Lung microvascular endothelial cell (primary cell): Measurements from ENCODE around the gene SMG9. TPM values are rescaled to one million over a fixed set of nuclear protein-coding genes. Genes with fewer than 3 reads are reported as not detected.

Source experiments
- DNase-seq, 2 donors: peaks; one replicate each; pipeline versions ENCODE4 v3.0.0 to v3.0.0-alpha.2; 2010; ENCODE audit warnings: low read depth in 2 of 2
- total RNA-seq: library from RNA; depleted of rRNA; stranded (reverse); fragments of >200 nt; gene quantifications from 2 replicates; pipeline ENCODE4 v1.2.1, GENCODE V29; 2014

The SMG9 gene
- total RNA-seq, 1 donor from 2014 or later = 3.8 TPM

GRCh38 chr19:43723588-43723987 is 31.2 kb downstream of the SMG9 start:
- DNase-seq = peak in 1 of 2 donors; percentile 20

- DNase-seq = no peak
Measured at GRCh38 chr19:43721469-43722048, 33.2 kb downstream of the SMG9 start.

GRCh38 chr19:43720936-43721335 is 33.8 kb downstream of the SMG9 start:
- no peak for DNase-seq

GRCh38 chr19:43719918-43720317 is 34.8 kb downstream of the SMG9 start:
- DNase-seq = no peak

GRCh38 chr19:43719378-43719868 is 35.3 kb downstream of the SMG9 start:
- no peak for DNase-seq

- DNase-seq = no peak
Measured at GRCh38 chr19:43718627-43719377, 36.0 kb downstream of the SMG9 start.

GRCh38 chr19:43715776-43716175 is 39.0 kb downstream of the SMG9 start, which contains the start of gene IRGC:
IRGC (plus strand) TSS chr19:43716076; CDS start chr19:43718559, 2,483 bp downstream.
- no peak for DNase-seq

GRCh38 chr19:43713208-43713607 is 41.6 kb downstream of the SMG9 start:
- DNase-seq = no peak

GRCh38 chr19:43711751-43712355 is 42.9 kb downstream of the SMG9 start:
- no peak for DNase-seq

GRCh38 chr19:43708716-43709115 is 46.0 kb downstream of the SMG9 start:
- DNase-seq = no peak

GRCh38 chr19:43707158-43707712 is 47.5 kb downstream of the SMG9 start:
- DNase-seq = no peak

- no peak for DNase-seq
Measured at GRCh38 chr19:43705729-43706128, 49.0 kb downstream of the SMG9 start.

GRCh38 chr19:43704002-43704705 is 50.6 kb downstream of the SMG9 start:
- peak; percentile 34 to 45 for DNase-seq

- peak; percentile 76 to 78 for DNase-seq
Measured at GRCh38 chr19:43700395-43701000, 54.3 kb downstream of the SMG9 start.

GRCh38 chr19:43699506-43700394 is 55.0 kb downstream of the SMG9 start:
- peak; percentile 47 to 48 for DNase-seq

- no peak for DNase-seq
Measured at GRCh38 chr19:43697295-43697694, 57.5 kb downstream of the SMG9 start.

- DNase-seq = no peak
Measured at GRCh38 chr19:43695985-43696704, 58.6 kb downstream of the SMG9 start.

- no peak for DNase-seq
Measured at GRCh38 chr19:43694553-43694952, 60.2 kb downstream of the SMG9 start.

GRCh38 chr19:43692877-43693276 is 61.9 kb downstream of the SMG9 start:
- DNase-seq = no peak
